HTERT RPE-1 (cell line): ENCODE data around the gene AK3.

Experiments
- in situ Hi-C: fragments of 300-500 bp; cut with MboI; formaldehyde crosslinking; loops from 4 replicates; pipeline ENCODE4 v1.14.3; 2020; ENCODE audit warnings: low sequenced_read_pairs

The AK3 gene

DNA sequence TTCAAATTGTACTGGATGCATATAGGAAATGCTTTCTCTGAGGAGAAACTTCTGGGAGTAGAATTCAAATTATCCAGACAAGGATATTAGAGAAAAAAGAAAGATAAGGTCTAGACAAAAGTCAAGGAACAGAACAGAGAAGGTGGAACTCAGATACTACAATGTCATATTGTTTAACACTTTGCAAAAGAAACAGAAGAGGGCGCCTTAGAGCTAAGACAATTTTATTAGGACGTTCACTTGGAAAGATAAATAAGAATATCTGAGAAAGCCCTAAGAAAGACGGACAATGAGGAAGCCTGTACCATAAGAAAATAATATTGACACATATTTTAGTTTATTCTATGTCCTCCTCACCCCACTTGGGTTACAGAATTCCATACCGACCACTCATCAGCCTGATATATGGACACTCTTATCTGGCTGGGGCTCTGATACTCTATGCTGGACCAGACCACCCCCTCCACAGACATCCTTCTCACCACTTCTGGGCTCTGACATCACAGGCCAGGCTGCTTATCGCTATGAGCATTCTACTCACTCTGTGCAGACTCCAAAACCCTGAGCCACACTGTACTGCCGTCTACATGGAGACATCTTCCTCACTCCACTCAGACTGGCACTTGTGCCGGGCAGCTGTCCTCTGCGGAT, 9.1 kb upstream of the AK3 start:
- in situ Hi-C loops, result no loop called here

- in situ Hi-C loops, result no loop called here
Observed at GRCh38 chr9:4748612-4749011, 7.6 kb upstream of the AK3 start.

DNA sequence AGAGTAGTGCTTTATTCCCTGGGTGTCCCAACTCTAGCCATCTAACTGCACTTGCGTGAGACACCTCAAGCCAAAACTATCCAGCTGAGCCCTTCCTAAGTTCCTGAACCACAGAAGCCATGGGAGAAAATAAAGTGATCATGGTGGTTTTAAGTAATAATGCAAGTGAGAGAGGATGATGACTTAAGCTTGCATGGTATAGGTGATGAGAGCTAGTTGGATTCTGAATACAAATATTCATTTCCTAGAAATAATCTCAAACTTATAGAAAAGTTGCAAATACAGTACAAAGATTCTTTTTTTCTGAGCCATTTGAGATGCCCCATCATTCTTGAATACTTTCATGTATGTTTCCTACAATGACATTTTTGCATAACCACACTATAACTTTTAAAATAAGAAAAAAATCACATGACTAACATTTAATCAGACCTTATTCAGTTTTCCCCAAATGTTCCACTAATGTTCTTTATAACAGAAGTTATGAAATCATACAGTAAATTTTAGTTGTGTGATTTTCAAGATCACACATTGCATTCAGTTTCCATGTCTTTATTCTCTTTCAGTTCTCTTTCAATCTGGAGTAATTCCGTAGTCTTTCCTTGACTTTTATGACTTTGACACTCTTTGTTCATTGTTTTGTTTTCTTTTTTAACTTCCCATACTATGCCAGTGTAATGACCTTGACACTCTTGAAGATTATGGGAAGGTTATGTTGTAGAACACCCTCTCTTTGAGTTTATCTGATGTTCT, 5.5 kb upstream of the AK3 start:
- in situ Hi-C loops, result no loop called here

GRCh38 chr9:4743131-4743875, 2.3 kb upstream of the AK3 start:
- in situ Hi-C loops, result no loop called here

GRCh38 chr9:4742246-4742645, 1.2 kb upstream of the AK3 start:
- in situ Hi-C loops, result no loop called here

DNA sequence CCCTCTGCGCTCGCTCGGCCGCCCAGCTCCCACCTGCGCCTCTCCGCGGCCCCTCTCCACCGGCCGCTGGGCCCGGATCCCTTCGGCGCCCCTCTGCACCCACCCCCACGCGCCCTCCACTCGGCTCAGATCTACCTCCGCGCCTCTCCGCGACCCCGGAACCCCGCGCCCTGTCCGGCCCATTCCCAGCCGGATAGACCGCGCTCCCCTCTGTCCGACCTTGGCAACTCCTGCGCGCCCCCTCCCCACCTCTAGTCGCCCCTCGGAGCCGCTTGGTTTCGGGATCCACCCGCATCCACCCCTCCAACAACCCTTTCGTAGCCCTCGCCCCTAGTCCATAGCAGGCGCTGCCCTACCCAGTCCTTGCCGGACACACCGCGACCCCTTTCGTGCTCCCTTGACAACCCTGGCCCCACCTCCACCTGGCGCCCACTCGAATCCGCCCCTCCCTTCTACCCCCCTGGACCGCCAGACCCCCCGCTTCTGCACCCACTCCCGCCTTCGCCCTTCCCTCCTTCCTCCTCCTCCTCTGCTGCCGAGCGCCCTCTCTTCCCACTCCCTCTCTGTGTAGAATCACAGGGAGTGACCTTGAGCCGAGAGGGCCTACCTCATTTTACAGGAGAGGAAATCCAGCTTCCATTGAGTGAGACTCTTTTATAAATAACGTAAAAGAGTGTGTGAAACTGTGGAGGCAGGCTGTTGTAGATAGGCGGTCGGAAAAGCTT, 525 bp upstream of the AK3 start:
- in situ Hi-C loops, result no loop called here

GRCh38 chr9:4740388-4740637, 689 bp downstream of the AK3 start:
- in situ Hi-C loops, result no loop called here

- in situ Hi-C loops, result no loop called here
Observed at GRCh38 chr9:4739587-4740387, 1.2 kb downstream of the AK3 start.

DNA sequence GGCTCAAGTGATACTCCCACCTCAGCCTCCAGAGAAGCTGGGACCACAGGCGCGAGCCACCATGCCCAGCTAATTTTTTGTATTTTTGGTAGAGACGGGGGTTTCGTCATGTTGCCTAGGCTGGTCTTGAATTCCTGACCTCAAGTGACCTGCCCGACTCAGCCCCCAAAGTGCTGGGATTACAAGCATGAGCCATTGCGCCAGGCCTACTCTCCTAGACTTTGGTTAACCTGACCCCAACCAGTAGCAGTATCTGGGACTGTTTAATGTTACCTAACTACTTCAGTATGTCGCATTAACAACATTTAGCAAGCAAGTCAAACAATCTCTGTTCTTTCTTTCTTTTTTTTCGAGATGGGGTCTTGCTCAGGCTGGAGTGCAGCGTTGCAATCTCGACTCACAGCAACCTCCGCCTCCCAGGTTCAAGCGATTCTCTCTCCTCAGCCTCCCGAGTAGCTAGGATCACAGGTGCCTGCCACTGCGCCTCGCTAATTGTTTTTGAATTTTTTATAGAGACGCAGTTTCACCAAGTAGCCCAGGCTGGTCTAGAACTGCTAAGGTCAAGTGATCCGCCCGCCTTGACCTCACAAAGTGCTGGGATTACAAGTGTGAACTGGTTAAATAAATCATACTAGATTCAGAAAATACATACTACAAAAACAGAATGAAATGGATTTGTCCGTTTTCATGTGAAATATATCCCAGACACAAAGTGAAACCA, 2.0 kb downstream of the AK3 start:
- in situ Hi-C loops, result no loop called here

GRCh38 chr9:4734150-4734549, 6.9 kb downstream of the AK3 start:
- in situ Hi-C loops, result no loop called here

DNA sequence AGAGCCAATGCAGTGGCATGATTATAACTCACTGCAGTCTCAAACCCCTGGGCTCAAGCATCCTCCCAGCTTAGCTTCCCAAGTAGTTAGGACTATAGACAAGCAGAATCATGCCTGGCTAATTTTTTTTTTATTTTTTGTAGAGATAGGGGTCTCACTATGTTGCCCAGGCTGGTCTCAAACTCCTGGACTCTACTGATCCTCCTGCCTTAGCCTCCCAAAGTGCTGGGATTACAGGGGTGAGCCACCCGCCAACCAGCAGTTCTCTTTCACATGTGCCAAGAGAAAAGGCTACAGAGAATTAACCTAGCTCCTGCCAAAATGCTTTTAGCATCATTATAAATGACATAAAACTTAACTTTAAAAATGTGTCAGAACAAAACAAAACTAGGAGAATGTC, 8.1 kb downstream of the AK3 start:
- in situ Hi-C loops, result no loop called here

DNA sequence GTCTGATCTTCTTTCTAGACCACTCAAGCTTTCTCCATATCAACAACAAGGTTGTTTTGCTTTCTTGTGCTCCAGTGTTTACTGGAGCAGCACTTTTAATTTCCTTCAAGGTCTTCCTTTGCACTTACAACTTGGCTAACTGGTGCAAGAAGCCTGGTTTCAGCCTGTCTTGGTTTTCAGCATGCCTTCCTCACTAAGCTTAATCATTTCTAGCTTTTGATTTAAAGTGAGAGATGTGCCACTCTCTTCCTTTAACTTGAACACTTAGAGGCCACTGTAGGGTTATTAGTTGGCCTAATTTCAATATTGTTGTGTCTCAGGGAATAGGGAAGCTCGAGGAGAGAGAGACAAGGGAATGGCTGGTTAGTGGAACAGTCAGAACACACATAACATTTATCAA, 13.4 kb downstream of the AK3 start:
- in situ Hi-C loops, result no loop called here

DNA sequence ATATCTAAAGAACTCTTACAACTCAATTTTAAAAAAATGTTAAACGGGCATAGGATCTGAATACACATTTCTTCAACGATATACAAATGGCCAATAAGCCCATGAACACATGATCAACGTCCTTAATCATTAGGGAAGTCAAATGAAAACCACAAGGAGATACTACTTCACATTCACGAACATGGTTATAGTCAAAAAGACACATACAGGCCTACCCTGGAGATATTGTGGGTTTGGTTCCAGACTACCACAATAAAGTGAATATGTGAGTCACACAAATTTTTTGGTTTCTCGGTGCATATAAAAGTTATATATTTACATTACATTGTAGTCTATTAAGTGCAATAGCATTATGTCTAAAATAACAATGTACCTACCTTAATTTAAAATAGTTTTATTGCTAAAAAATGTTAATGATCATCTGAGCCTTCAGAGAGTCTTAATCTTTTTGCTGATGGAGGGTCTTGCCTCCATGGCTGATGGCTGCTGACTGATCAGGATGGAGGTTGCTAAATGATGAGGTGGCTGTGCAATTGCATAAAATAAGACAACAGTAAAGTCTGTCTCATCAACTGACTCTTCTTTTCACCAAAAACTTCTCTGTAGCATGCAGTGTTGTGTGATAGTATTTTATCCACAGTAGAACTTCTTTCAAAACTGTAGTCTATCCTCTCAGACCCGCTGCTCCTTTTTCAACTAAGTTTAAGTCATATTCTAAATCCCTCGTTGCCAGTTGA, 15.1 kb downstream of the AK3 start:
- in situ Hi-C loops, result no loop called here

DNA sequence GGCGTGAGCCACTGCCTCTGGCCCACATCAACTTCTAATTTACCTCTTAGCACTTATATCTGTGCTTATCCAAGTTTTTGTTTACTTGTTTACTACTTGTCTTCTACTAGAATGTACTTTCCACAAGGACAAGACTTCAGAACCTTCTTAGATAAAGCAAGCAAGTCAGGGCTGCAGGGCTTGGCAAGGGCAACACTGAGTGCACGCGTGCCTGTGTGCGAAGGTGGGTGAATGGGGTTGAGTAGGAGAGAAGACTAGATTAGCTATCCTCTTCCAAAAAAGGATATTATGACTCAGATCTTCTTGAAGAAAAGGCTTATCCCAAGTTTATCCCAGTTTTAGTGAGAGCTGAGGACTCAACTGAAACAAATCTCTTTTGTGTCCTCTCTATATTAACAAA, 19.3 kb downstream of the AK3 start:
- in situ Hi-C loops, result no loop called here

- in situ Hi-C loops, result no loop called here
Observed at GRCh38 chr9:4718911-4719310, 22.1 kb downstream of the AK3 start.

DNA sequence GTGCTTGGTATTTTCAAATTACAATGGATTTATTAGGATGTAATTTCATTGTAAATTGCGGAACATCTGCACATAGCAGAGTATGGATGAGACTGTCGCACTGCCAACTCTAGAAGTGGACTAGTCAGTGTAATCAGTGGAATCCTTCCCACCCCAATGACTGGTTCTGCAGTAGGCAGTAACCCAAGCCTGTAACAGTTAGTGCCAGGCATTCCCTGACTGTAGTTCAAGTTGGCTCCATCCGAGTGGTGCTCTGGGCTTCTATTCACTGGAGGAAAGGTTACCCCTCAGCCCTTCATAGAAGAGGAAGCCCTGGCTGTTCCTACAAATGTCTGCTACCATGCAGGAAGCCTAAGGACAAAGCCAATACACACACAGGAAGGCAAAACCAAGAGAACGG, 23.2 kb downstream of the AK3 start:
- in situ Hi-C loops, result no loop called here

DNA sequence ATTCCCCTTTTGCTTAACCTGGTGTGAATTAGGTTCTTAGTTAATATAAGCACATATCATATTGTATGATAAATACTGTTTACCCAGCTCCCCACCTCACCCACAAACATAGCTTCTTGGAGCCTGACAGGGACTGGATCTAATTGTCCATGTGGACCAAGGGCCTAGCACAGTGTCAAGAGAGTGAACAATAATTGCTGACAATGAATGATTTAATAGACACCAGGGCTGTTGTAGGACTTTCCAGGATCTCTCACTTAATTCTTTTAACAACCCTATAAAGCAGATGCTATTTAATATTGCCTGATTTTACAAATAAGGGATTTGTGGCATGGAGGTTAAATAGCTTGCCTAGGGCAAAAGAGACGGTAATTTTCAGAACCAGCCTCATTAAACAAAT, 24.8 kb downstream of the AK3 start:
- in situ Hi-C loops, result no loop called here

- in situ Hi-C loops, result no loop called here
Observed at GRCh38 chr9:4714266-4715016, 26.6 kb downstream of the AK3 start.

DNA sequence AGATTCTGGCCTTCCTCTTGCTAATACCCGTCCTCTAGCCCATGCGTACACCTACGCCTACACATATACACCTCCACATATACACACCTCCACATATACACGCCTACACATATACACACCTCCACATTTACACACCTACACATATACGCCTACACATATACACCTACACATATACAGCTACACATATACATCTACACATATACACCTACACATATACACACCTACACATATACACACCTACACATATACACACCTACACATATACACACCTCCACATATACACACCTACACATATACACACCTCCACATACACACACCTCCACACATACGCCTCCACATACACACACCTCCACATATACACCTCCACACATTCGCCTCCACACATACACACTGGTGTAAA, 27.2 kb downstream of the AK3 start:
- in situ Hi-C loops, result no loop called here
